ENCODE data around the gene ADPRH.
"Not testable (repeated sequence)": the region's sequence is repeated elsewhere in the genome, so short reads cannot be mapped to it uniquely, and the experiment has no call there.

Gene ADPRH

DNA sequence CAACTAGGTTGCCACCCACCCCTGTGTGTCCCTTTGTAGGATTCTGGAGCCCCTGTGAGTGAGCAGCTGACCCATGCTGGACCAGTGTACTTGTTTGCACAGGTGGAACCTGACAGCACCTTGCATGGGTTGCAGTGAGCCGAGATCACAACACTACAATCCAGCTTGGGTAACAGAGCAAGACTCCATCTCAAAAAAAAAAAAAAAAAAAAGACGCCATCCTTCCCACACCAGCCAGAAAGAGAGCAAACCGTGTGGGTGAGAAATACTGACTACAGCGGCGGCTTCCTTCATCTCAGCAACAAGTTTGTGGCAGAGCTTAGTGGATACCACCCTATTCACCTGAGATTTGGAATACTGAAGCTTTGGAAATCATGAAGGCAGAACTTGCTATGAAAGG is 19.1 kb upstream of the ADPRH start:
- no peak for DNase-seq (ENCODE audit: low spot score)

DNA sequence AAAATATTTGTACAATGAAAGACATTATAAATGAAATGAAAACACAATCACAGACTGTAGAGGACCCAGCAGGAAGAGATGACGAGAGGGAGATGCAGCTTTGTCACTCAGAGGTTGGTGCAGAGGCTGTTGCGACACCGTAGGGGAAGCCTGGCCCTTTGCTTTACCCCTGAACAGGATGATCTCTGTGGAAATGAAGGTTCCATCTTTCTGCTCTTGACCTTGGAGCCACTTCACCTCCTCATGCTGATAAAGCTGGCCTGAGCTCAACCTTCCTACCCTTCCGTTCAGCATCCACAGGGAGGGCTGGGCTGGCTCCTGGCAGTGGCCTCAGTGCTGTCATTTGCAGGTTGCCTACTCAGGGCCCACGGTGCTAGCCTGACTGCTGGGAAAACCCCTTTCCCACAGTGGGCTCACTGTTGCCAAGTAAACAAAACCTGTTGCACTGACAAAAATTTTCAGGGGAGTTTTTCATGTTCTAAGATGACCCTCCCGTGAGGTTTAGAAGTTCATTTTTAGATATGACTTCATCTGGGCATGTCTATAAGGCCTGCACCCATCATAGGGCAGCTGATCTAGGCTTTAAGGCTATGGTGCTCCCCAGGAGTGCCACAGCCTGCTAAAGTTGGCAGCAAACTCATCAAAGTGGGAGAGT is 16.9 kb upstream of the ADPRH start:
- no peak for DNase-seq (ENCODE audit: low spot score)

DNA sequence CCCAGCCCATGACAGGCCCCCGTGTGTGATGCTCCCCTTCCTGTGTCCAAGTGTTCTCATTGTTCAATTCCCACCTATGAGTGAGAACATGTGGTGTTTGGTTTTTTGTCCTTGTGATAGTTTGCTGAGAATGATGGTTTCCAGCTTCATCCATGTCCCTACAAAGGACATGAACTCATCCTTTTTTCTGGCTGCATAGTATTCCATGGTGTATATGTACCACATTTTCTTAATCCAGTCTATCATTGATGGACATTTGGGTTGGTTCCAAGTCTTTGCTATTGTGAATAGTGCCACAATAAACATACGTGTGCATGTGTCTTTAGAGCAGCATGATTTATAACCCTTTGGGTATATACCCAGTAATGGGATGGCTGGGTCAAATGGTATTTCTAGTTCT is 16.0 kb upstream of the ADPRH start:
- DNase-seq (ENCODE audit: low spot score), result not testable (repeated sequence)

DNA sequence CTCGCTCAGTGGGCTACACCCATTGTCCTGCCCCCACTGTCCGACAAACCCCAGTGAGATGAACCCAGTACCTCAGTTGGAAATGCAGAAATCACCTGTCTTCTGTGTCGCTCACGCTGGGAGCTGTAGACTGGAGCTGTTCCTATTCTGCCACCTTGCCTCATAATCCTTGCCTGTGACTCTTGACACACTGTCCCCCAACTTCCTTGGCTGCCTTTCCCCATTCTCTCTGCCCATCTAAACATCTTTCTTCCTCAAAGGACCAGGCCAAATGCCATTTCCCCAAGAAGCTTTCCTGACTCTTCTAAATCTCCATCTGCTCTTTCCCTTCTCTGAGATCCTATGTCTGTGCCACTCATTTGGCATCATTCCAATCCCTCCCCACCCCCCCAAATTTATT is 10.1 kb upstream of the ADPRH start:
- DNase-seq (ENCODE audit: low spot score), result no peak

DNA sequence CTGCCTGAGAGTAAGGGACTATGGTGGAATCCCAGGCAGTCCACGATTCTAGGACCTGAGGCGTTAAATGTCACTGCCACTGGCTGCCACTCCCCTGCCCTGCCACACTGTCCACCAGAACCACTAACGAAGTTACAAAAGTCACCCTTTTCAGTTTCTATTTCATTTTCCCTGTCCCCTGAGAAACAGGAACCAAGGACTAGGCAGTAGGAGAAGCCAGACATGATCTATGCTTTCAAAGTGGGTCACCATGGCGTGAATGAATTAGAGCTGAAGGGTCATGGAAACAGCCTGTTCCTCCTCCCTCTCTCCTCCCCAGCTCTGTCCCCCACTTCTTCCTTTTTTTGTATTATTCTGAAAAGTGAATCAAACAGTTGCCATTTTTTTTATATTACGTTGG is 9.1 kb upstream of the ADPRH start:
- DNase-seq (ENCODE audit: low spot score), result no peak

DNA sequence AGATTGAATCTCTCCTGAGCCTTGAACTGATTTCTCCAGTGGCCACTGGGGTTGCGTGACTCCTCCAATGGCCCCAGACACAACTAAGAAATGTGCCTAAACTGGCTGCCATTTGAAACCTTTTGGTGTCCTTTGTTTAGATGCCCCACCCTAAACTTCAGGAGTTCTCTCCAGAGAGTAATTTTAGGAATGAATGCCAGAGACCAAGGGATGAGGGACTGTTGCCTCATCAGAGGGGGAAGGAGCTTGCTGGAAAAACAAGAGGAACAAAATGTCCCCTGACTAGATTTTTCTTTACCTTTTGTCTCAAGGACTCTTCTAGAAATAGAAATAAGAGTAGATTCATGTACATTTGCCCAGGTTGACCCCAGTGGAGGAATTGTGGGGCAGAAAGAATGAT is 8.1 kb upstream of the ADPRH start:
- no peak for DNase-seq (ENCODE audit: low spot score)

DNA sequence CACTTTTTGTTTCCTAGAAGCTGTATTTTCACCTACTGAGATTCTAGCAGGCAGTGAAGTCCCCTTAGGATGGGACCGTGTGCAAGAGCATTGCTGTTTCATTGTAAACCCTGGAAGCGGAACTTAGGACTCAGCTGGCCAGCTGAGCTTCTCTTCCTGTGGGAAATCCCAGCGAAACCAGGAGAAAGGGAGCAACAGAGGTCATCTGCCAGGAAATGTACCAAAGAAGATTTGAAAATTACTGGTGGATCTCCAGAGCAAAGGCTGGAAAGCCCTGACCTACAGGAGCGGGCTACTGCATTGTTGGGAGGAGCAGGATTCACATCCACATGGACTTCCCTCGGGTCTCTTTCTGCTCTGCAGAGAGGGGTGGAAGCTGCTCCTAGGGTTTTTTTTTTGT is 7.6 kb upstream of the ADPRH start:
- DNase-seq (ENCODE audit: low spot score), result no peak

DNA sequence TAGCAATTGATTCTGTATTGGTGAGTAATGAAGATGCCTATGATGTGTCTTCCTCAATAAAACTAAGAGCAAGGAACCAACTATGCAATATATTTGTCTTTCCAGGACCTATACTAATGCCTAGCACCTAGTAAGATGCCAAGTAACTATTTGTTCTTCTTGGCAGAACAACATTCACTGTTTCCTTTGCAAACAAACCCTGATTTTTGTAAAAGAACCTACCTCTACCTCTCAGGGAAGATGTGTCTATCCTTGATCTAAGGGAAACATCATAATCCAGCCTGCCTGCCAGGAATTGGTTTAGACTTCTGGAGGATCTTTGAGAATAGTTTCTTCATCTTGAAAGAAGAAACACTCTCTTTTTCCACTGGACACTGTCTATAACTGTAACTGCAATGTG is 3.8 kb upstream of the ADPRH start:
- no peak for DNase-seq (ENCODE audit: low spot score)

DNA sequence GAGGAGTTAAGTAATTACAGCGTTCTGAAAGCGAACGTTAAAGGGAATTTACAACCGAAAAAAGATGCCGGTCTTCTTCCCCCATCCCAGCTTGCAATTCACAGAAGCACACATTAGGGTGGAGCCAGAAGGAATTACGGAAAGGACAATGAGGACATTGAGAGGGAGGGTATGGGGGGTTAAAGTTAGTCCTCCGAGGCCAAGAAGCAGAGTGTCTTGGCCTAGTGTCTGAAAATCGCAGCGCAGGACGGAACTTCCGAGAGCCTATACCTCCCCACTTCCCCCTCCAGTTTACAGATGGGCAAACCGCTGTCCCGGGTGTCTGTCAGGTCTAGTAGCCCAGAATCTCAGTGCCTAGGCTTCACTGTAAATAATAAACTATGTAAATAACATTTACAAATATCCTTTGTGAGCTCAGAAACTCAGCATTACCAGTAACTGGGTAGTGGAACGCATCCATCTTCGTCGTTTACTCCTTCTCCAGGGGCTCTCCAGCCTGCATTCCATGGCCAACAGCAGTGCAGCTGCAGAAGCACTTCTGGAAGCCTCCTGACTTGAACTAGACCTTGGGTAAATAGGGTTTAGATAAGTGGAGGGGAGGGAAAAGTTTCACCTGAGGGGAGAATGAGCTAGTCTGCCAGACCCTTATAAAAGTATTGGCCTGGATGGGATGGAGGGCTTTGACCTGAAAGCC is 922 bp downstream of the ADPRH start:
- DNase-seq (ENCODE audit: low spot score), result no peak

DNA sequence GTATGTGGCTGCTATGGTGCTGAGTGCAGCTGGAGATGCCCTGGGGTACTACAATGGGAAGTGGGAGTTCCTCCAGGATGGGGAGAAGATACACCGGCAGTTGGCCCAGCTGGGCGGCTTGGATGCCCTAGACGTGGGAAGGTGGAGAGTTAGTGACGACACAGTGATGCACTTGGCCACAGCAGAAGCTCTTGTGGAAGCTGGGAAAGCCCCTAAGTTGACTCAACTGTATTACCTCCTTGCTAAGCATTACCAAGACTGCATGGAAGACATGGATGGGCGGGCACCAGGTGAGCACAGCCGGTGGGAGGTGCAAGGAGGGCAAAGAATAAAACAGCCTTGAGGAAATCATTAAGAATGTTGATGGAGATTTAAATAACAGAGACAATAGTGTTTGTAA is 2.9 kb downstream of the ADPRH start:
- DNase-seq (ENCODE audit: low spot score), result no peak

DNA sequence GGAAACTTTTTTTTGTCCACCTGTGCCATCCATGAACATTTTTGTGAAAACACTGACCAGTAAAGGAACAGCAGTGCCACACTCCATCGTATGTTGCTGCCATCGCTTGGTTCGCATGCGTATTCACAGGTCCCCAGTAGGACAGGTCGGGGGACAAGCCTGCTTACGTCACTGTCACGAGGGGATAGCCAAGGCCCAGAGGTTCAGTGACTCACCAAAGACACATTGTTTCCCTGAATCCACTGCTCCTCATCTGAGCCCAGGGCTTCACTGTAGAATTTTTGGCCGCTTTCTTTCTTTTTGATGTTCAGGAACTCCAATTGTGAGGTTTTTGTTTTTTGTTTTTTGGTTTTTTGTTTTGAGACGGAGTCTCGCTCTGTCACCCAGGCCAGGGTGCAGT is 5.9 kb downstream of the ADPRH start:
- no peak for DNase-seq (ENCODE audit: low spot score)

DNA sequence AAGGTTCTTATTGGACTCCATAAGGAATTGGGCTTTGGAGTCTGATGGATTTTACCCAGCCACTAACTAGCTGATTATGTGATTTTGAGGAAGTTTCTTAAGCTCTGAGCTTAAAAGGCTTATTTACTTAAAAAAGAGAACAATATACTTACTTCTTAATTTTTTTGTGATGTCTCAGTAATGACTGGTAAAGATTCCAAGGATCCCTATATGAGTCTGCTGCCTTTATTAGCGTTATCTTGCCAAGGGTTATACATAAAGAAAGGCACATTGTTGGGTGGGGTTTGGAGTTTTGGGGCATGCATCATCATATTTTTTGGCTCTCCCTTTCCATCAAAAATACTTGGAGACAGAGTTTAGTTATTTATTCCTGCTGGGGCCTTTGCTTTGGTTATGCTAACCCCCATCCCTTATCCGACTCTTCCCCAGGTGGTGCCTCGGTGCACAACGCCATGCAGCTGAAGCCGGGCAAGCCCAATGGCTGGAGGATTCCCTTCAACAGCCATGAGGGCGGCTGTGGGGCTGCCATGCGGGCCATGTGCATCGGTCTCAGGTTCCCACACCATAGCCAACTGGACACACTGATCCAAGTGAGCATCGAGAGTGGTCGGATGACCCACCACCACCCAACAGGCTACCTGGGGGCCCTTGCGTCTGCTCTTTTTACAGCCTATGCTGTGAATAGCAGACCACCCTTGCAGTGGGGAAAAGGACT is 6.7 kb downstream of the ADPRH start:
- DNase-seq (ENCODE audit: low spot score), result no peak

DNA sequence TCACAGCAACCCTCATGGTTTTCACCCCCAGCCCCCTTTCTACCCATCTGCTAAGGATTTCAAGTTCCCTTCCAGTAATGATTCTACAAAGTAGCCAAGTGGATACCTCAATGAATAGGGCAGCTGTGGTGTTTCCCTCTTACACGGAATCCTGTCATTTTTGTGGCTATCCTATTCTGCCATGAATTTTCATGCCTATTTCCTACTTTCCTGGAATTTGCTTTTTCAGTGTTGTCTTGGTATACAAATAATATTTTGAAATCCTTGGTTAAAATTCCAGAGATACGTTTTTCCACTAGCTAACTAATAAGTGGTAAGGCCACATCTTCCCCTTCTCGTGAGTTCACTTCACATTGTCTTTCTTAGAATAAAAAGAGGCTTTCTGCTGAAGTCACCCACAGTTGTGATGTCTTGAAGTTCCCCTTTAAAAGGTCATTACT is 7.5 kb downstream of the ADPRH start:
- no peak for DNase-seq (ENCODE audit: low spot score)

DNA sequence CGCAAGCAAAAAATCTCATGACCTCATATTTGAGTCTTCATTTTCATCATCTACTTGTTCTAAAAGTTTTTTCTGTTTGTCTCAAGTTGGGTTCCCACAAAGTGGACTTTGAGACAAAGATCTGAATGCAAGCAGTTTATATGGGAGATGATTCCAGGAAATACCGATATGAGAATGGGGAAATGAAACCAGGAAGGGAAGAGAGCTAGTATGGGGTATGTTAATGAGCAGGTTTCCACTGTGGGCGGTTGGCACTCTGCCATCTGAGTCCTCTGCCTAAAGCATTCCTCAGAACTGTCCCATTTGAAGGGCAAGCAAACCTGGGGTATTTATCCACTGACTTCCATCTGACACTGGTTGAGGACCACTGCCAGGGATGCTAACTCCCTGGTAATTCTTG is 8.8 kb downstream of the ADPRH start:
- no peak for DNase-seq (ENCODE audit: low spot score)

DNA sequence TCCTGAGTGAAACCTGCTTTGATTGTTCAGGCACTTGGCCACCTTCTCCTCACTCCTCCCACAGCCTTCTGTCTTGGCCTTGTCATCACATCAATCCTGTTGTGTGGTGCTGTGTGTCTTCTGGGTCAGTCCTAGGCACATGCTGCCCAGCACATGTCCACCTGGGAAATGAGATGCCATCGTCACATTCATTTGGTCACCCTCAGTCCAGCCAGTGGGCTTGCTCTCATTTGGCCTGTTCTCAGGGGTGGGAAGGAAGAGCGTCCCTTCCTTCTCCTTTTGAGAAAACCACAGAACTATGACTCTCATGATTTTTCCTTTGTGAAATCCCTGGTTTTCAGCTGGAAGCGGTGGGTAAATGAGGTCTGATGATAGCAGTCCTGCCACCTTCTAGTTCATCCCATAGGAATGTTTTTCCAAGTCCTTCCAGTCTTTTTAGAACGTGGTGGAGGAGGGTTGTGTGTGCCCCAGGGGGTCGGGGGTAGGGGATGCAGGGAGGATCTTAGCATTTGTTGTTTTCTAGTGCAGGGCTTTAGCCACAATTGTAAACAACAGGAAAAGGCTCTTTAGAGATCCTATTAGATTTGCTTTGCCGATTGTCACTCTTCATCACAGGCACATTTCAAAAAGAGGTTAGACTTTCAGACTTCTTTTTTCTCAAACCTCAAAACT is 9.9 kb downstream of the ADPRH start:
- no peak for DNase-seq (ENCODE audit: low spot score)

DNA sequence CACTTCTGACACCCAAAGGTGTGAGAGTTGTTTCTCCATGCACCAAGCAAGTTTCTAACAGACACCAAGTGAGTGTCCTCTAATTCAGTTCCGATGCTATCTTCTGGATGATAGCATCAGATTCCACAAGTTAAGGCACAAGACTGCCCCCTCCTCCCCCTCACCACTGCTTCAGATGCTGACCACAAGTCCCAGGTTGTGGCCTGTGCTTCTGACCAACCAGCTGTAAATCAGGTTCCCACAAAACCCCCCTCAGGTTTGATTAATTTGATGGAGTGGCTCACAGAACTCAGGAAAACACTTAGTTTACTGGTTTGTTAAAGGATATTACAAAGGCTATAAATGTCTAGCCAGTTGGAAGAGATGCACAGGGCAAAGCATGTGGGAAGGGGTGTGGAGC is 11.4 kb downstream of the ADPRH start:
- no peak for DNase-seq (ENCODE audit: low spot score)

DNA sequence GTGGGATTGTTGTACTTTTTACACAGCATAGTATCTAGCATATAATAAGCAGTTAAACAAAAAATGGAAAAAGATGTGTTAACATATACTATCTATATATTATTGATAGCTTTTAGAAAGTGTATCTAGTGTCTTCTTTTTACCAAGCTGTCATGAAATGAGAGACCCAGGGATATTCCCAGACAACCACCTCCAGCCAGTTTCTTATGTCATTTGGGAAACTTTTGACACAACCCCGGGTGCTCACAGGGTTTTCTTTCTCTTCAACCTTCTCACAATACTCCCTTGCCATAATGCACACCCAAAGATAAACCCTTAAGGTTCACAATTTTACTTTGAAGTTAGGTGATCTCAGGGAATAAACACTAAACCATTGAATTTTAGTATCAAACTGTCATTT is 13.6 kb downstream of the ADPRH start:
- no peak for DNase-seq (ENCODE audit: low spot score)

DNA sequence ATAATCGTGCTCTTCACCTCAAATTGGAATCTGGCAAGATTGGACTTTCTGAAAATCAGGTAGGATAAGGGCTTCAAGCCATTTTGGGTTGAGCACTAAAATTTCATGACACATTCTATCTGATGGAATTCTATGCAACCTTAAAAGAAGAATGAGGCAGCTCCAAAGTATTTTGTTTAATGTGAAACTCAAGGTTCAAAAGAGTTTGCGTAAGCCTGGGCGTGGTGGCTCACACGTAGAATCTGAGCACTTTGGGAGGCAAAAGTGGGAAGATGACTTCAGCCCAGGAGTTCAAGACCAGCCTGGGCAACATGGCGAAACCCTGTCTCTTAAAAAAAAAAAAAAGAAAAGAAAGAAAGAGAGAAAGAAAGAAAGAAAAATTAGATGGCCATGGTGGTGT is 14.8 kb downstream of the ADPRH start:
- no peak for DNase-seq (ENCODE audit: low spot score)

DNA sequence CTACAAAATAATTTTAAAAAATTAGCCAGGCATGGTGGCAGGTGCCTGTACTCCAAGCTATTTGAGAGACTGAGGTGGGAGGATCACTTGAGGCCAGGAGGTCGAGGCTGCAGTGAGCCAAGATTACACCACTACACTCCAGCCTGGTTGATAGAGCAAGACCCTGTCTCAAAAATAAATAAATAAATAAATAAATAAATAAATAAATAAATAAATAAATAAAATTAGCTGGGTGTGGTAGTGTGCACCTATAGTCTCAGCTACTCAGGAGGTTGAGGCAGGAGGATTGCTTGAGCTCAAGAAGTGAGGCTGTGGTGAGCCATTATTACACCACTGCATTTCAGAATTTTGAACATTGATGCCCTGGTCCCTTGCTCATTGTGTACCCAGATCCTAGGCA is 15.6 kb downstream of the ADPRH start:
- not testable (repeated sequence) for DNase-seq (ENCODE audit: low spot score)

DNA sequence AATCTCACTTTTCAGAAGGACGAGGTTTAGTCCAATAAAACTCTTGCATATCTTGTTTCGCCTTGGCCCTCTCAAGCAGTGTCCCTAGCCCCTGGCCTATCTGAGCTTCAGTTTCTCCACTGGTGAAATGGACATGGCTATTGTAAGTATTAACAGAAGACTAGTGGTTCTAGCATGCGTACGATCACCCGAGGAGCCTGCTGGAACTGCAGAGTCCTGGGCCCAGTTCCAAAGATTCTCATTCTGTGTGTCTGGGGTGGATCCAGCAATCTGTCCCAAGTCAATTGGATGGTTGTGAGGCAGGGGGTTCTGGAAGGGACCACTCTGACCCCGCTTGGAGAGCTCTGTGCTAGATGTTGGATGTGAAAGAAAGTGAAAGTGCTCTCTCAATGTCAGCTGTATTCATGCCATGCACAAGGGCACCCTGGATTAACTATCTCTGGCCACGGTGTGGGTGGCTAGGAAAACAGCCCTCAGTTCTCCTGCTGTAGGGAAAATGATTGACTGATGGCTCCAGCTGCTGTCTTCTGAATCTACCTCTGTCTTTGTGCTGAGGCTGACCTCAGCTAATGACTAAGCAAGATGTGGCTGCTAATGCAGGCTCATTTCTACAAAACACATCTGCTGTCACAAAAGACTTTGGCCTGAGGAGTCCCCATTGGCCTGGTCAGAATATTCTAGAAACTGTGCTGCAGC is 16.5 kb downstream of the ADPRH start:
- no peak for DNase-seq (ENCODE audit: low spot score)

DNA sequence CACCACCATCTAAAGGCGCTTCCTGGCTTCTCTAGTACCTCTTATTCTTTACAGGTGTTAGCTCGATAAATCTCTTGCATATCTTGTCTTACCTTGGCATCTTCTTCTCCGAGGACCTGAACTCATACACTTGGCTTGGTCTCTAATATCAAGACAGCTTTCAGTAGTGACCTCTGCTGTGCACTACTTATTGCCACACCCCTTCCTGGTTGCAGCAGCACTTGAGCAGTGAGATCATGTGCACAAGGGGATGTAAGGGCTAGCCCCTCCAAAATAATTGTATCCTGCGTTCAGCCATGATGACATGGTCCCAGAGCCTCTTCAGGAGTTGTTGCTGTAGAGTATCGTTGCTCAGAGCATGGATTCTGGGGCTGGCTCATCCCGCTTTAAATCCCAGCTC is 17.1 kb downstream of the ADPRH start:
- DNase-seq (ENCODE audit: low spot score), result no peak

DNA sequence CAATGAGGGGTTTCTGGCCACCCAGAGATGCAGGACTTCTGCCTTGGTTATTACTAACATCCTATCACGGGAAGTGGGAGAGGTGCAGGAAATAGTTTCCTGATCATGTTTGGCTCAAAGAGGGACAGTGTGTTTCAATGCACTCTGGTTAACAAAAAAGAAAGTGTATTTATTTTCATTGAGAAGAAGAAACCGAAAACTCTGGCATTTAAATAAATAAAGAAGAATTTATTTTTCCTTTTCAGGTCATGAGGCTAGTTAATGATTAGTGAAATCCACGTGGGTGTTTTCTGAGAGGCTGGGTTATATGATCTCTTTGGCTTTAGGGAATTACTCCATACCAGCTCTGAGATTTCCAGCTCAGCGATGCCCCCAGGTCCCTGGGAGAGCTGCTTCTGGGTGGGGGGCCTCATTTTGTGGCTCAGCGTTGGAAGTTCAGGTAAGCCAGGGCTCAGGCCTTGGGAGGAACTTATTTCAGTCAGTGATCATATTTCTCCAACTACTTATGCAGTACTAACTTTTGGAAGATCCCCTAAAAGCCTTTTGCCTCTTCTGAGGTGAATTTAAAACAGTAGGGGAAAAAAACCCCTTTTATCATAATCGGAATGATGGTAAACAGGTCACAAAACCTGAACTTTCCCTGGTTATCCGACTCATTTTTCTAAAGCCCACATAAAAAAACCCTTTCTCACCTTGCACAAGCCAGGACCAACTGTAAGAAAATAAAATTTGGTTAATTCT is 18.4 kb downstream of the ADPRH start, which contains the start of gene PLA1A:
TSS of gene PLA1A (plus strand) at position 338 of the 741 bp plus-strand sequence. CDS start at position 367, 29 bp downstream.
- no peak for DNase-seq (ENCODE audit: low spot score)
